Epidermal melanocyte (primary cell): Measurements from ENCODE around the gene CD209.

Experiments
- DNase-seq: peaks from one replicate; pipeline ENCODE4 v3.0.0; 2011; ENCODE audit warnings: low spot score; ENCODE audit not compliant: insufficient read length

CD209 gene

GRCh38 chr19:7739211-7739755, 8.1 kb downstream of the CD209 start:
- no peak for DNase-seq

DNA sequence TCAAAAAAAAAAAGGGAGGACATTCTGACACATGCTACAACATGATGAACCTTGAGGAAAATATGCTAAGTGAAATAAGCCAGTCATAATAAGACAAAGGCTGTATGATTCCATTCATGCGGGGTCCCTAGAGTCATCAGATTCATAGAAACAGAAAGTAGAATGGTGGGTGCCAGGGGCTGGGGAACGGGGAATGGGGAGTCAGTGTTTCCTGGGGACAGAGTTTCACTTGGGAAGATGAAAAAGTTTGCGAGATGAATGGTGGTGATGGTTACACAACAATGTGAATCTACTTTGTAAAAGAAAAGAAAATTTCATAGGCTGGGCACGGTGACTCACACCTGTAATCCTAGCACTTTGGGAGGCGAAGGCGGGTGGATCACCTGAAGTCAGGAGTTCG, 9.3 kb downstream of the CD209 start:
- no peak for DNase-seq

DNA sequence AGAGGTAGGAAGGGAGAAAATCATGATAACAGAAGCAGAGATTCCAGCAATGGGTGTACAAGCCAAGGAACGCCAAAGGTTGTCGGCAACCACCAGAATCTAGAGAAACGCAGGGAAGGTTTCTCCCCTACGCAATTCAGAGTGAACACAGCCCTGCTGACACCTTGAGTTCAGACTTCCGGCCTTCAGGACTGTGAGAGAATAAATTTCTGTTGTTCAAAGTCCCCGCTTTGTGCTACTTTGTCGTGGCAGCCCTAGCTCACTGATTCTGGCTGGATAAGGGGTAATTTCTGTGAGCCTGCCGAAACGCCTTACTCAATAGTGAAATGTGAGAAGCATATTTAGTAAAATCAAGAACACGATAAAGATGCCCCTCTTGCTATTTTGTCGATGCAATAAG, 10.1 kb downstream of the CD209 start:
- no peak for DNase-seq

GRCh38 chr19:7736148-7736547, 11.2 kb downstream of the CD209 start:
- no peak for DNase-seq

DNA sequence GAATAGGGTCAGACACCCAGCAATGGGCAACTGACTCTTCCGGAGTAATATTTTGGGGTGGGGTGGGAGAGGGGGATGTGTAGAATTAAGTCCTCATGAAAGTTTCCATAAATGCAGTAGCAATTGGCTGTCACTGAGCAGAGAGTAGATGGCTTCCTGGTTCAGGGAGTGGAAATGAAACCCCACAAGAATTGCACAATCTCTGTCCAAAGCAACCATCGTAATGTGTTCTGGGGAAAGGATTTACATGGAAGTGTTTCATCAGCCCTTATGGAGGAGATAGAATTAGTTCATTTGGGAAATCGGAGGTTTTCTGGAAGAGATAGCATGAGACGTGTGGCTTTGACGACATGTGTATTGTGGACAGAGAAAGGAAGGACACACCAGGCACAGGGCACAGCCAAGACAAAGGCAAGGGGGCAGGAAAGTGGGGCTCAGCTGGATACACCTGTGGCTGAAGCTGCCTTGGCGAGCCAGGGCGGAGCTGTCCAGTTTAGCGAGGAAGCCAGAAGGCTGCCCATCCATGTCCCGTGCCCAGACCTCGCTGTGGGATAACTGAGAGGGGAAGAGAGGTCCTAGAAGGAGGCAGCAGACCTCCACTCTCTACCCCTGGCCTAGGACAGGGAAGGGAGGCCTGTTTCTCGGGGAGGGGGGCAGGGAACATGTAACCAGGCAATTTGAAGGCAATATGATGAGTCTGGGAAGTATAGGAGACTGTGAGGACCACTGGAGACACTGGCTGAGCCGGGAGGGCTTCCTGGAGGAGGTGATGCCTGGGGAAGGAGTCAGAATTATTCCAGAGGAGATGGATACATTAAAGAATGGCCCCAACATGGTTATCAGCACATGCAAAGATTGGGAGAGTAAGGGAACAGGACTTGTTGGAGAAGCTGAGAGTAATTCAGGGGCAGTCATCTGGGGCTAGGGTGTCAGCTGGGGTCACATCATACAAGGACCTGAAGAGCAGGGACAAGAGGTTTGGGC, 12.8 kb downstream of the CD209 start:
- no peak for DNase-seq

DNA sequence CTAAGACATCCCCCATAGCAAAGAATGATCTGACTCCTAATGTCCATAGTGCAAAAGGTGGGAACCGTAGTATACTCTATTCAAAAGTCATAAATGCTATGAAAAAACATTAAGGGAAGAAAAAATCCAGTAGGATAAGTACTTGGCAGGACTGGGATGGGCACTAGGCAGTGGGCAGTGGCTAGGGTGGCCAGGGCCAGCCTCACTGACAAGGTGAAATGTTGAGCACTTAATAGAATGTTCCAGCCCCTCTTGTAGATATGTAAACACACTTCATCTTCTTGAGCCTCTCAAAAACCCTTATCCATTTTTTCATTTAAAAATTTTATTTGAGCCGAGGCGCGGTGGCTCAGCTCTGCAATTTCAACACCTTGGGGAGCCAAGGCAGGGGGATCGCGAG, 14.0 kb downstream of the CD209 start:
- DNase-seq, result no peak

DNA sequence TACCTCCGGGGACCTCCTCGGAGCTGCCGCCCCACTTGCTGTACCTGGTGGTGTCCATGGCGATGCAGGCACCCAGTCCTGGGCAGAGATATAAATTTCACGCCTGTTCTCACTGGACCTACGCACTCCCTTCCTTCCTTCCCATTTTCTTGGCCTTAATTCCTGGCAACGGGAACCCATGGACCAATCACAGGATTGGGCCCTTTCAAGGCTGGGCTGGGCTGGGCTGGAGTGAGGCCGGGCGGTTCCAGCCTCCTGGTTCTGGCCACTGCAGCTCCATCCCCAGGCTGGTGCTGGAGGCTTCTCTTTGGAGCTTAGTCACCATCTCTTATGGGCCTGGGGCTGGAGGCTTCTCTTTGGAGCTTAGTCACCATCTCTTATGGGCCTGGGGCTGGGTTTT, 15.3 kb downstream of the CD209 start, which contains the start of gene CLEC4G:
TSS of gene CLEC4G (minus strand) at position 66 of the 400 bp plus-strand sequence. CDS start at position 58, 8 bp downstream.
- no peak for DNase-seq

GRCh38 chr19:7731615-7732014, 15.7 kb downstream of the CD209 start:
- no peak for DNase-seq

- no peak for DNase-seq
Measured at GRCh38 chr19:7731218-7731595, 16.1 kb downstream of the CD209 start.

DNA sequence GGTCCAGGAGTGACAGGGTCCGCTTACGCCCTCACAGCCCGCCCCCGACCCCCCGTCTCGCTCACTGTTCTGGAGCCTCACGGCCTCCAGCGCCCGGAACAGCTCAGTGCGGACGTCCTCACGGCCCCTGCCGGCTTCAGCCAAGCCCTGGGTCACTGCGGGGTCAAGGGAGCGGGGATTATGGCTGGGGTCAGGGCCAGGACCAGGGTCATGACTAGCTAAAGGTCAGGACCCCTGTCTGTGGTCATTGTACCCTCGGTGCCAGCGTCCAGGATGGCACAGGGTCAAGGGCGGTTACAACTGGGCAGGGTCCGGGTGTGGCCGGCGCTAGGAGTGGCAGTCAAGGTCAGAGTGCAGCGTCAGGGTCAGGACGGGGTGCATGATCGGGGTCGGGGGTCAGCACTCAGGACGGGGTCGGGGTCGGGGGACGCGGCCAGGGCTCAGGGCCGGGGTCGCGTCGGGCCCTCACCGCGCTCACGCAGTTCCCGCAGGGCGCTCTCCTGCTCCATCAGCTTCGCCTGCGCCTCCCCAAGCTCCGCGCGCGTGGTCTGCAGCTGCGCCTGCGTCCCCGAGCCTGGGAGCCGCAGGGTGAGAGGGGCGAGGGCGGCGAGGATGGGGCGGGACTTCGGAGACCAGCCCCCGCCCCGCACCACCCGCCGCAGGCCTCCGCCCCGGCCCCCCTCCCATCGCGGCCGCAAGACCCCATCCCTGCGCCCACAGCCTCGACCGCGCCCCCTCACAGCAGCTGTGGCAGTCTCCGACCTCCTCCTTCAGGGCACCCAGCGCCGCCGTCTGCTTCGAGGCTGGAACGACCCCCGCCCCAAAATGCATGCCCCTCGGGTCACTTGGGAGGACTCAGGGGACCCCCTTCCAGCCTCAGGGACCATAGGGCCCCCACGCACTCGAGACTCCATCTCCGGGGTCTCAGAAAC, 16.8 kb downstream of the CD209 start:
- no peak for DNase-seq

GRCh38 chr19:7729831-7730285, 17.5 kb downstream of the CD209 start:
- no peak for DNase-seq

DNA sequence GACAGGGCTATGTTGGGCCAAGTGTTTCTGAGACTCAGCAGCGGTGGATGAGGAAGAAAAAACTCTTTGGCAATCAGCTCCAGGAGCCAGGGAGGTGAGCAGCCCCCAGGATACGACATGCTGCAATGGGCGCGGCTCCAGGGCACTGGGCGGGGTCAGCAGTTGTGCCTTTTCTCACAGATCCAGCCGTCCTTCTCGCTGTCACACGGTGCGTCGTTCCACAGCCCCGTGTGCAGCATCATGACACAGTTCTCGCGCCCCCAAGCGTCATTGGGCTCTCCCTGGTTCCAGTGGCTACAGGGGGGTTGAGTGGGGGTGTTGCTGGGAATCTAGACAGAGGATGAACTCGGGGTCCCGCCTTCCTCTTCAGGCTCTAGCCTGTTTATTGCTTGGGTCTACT, 18.1 kb downstream of the CD209 start:
- DNase-seq, result no peak

DNA sequence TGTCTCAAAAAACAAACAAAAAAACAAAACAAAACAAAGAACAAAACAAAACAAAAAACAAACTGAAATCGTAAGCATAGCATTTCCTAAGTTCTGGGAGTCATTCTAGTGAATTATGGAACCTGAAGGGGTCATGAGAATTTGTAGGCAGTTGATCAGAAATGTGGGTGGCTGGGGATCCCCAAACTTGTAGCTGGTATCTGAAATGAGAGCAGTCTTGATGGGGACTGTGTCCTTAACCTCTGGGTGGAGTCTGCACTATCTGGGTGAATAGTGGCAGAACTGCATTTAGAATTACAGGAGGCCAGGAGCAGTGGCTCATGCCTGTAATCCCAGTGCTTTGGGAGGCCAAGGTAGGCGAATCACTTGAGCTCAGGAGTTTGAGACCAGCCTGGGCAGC, 21.5 kb downstream of the CD209 start:
- no peak for DNase-seq

- DNase-seq, result no peak
Measured at GRCh38 chr19:7722231-7722651, 25.1 kb downstream of the CD209 start.

DNA sequence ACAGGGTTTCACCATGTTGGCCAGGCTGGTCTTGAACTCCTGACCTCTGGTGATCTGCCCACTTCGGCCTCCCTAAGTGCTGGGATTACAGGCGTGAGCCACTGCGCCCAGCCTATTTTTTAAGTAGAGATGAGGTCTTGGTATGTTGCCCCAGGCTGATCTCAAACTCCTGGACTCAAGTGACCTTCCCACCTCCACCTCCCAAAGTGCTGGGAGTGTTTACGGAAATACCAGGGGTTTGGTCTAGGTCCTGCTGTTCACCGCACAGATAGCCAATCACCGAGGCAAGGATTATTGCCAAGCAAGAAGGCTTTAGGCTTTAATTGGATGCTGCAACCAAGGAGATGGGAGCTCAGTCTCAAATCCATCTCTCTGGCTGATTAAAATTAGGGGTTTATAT, 27.0 kb downstream of the CD209 start:
- no peak for DNase-seq

DNA sequence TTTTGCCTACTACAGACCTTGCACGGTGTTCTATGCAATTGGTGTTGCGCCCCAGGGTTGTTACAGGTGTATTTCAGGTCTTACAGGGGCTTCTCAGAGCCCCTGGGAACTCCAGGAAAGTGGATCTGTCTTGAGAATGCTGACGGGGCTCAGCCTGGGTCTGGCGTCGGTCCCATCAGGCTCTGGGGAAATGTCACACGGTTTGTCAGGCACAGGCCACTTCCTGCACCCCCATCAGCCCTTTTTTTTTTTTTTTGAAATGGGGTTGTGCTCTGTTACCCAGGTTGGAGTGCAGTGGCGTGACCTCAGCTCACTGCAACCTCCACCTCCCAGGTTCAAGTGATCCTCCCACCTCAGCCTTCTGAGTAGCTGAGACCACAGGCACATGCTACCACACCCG, 28.7 kb downstream of the CD209 start:
- no peak for DNase-seq

DNA sequence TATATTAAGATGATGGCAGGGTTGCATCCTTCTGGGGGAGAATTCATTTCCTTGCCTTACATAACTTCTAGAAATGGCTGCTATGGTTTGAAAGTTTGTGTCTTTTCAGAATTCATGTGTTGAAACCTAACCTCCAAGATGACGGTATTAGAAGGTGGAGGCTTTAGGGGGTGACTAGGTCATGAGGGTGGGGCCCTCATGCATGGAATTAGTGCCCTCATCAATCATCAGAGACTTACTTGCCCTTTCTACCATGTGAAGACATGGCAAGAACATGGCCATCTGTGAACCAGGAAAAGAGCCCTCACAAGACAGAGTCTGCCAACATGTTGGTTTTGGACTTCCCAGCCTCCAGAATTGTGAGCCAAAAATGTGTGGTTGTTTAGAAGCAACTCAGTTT, 30.6 kb downstream of the CD209 start:
- no peak for DNase-seq

GRCh38 chr19:7715671-7716070, 31.7 kb downstream of the CD209 start:
- DNase-seq, result no peak

DNA sequence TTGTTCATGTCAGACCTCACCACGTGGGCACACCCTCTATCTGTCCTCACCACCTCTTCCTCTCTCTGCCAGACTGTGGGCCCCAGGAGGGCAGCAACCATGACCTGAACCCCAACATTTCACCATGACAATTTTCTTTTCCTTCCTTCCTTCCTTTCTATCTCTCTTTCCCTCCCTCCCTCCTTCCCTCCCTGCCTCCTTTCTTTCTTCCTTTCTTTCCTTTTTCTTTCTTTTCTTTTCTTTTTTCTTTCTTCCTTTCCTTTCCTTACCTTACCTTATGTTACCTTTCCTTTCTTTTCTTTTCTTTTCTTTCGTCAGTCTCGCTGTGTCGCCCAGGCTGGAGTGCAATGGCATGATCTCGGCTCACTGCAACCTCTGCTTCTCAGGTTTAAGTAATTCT, 36.7 kb downstream of the CD209 start:
- DNase-seq, result no peak

GRCh38 chr19:7709932-7710460, 37.3 kb downstream of the CD209 start:
- DNase-seq, result no peak

DNA sequence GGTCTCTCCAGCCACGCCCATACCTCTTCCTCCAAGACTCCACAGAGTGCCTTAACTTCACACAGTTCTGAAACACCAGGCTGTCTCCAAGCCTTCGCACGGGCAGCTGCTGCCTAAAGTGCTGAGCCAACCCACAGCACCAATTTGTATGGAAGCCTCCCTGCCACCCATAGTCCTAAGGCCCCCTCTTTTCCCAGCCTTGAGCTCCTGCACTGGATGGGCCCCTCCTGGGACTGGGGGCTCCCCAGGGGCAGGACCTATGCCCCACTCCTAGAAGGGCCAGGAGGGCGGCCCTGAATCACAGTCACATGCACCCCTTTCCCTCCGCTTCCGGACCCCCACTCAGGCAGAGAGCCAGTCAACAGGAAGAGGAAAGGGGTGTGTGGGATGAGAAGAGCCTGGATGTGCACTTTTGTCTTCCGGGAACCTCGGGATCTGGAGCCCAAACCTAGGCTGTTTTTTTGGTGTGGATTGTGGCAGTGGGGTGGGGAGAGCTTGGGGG, 40.3 kb downstream of the CD209 start:
- DNase-seq, result no peak
